Vagina (tissue), 2 donors: ENCODE results near the gene ERC2. TPM values are rescaled to one million over a fixed set of nuclear protein-coding genes. Genes with fewer than 3 reads are reported as not detected.

ENCODE experiments used
- DNase-seq, 2 donors: peaks; one replicate each; pipeline ENCODE4 v3.0.0-alpha.2; 2017; ENCODE audit errors: extremely low spot score in 2 of 2
- H3K27ac ChIP-seq: fragments of 200-600 bp; sonication (generic); one replicate; pipeline ENCODE4 v1.5.1; 2019
- H3K27me3 ChIP-seq: fragments of 200-600 bp; sonication (generic); one replicate; pipeline ENCODE4 v1.5.1; 2019
- H3K36me3 ChIP-seq, 2 donors: fragments of 200-600 bp; sonication (generic); one replicate each; pipeline ENCODE4 v1.5.1; 2017 to 2019
- H3K4me1 ChIP-seq: fragments of 200-600 bp; sonication (generic); one replicate; pipeline ENCODE4 v1.5.1; 2019
- H3K4me3 ChIP-seq, 2 donors: fragments of 200-600 bp; sonication (generic); 1 replicate in 1 of 2; 2 replicates in 1 of 2; pipeline ENCODE4 v1.5.1; 2016 to 2019
- H3K9me3 ChIP-seq: fragments of 200-600 bp; sonication (generic); one replicate; pipeline ENCODE4 v1.5.1; 2019
- POLR2A ChIP-seq, 2 donors: fragments of 450-650 bp; IDR thresholded peaks; one replicate each; pipeline ENCODE4 v1.6.1; 2017; ENCODE audit warnings: antibody characterized with exemption in 2 of 2, mild to moderate bottlenecking in 2 of 2, moderate library complexity in 2 of 2
- POLR2AphosphoS5 ChIP-seq, 2 donors: sonication (generic); formaldehyde crosslinking; IDR thresholded peaks; one replicate each; pipeline ENCODE4 v1.9.0; 2017; ENCODE audit warnings: antibody characterized with exemption in 2 of 2, mild to moderate bottlenecking in 2 of 2, low read depth in 1 of 2; ENCODE audit not compliant: insufficient read depth in 1 of 2
- intact Hi-C: fragments of 100-400 bp; cut with DNase I; formaldehyde crosslinking; loops from one replicate; pipeline ENCODE4 v1.15.1; 2023
- total RNA-seq: library from RNA; depleted of rRNA; stranded (reverse); fragments of >200 nt; gene quantifications from one replicate; pipeline ENCODE4 v1.2.3, GENCODE V29; 2016
- TF ChIP-seq, protein P1 (sequence below), 3 experiments: fragments of 450-650 bp in 2 of 3; fragments of 200-600 bp in 1 of 3; sonication (generic) in 1 of 3; IDR thresholded peaks; one replicate each; pipeline ENCODE4 v1.5.1; 2017 to 2019; ENCODE audit warnings: antibody characterized with exemption in 3 of 3, mild to moderate bottlenecking in 2 of 3, moderate library complexity in 2 of 3

ERC2 gene
- total RNA-seq, 1 donor from 2014 or later = 1.2 TPM

DNA sequence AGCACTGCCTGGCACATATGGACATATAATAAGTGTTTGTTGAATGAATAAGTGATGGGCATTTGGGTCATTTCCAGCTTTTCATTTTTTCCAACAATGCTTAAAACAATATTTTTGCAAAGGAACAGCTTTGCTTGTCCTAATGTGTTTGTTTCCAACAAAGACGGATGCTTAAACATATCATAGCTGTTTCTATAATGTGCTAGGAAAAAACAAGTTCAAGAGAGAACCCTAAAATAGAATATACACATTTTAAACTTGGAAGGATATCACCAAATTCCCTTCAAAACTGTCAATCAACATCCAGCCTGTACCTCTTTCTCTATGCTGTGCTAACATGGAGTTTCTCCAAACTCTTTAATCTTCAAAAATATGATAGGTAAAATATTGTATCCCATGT lies 756.6 kb downstream of the ERC2 start:
- H3K27me3 ChIP-seq = no peaks in the 10 kb centered on the region

DNA sequence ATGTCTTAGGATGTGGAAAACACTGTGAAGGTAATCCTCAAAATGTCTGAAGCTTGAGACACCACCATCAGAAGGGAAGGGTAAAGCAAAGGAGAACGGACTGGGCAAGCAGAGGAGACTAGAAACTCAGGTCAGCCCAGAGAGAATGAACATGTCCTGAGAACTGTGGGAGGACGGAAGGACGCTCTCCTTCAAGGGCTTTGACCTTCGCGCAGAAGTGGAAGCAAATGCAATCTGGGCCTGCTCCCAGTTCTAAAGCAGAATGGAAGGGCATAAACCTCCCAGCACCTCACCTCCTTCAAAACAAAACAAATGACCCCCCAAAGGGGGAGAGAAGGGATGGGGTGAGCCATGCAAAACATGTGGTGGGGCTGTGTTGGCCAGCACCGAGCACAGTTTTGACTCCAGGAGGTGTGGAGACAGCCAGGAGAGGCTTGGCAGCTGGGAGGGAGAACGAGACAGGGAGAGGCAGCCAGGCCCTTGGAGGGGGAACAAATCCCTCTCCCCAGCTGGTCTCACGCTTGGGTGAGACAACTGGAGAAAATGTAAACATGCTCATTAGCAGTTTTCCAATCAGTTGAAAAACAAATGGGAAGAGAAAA lies 758.8 kb downstream of the ERC2 start:
- peak in 1 of 2 donors; percentile 84 for DNase-seq
- TF ChIP-seq POLR2A (IDR thresholded peaks at IDR 0.05) = no peak
- TF ChIP-seq POLR2AphosphoS5 (IDR thresholded peaks at IDR 0.05; ENCODE audit: insufficient read depth in 1 of 2, low read depth in 1 of 2) = no peak
- TF ChIP-seq, protein P1, sequence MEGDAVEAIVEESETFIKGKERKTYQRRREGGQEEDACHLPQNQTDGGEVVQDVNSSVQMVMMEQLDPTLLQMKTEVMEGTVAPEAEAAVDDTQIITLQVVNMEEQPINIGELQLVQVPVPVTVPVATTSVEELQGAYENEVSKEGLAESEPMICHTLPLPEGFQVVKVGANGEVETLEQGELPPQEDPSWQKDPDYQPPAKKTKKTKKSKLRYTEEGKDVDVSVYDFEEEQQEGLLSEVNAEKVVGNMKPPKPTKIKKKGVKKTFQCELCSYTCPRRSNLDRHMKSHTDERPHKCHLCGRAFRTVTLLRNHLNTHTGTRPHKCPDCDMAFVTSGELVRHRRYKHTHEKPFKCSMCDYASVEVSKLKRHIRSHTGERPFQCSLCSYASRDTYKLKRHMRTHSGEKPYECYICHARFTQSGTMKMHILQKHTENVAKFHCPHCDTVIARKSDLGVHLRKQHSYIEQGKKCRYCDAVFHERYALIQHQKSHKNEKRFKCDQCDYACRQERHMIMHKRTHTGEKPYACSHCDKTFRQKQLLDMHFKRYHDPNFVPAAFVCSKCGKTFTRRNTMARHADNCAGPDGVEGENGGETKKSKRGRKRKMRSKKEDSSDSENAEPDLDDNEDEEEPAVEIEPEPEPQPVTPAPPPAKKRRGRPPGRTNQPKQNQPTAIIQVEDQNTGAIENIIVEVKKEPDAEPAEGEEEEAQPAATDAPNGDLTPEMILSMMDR (IDR thresholded peaks at IDR 0.05) = no peak
- no peaks in the 10 kb centered on the region for H3K9me3 ChIP-seq
- H3K27ac ChIP-seq = no peak overlapping the region
- no peak overlapping the region for H3K4me3 ChIP-seq
- H3K36me3 ChIP-seq = no peaks in the 10 kb centered on the region
- no peaks in the 10 kb centered on the region for H3K27me3 ChIP-seq
- intact Hi-C loops = no loop called here
- no peaks in the 10 kb centered on the region for H3K4me1 ChIP-seq

More for the DNA sequence above, 756.6 kb downstream of the ERC2 start:
- Histone ChIP-seq H3K27ac (no peak overlapping the region), H3K4me3 (no peak overlapping the region), H3K4me1 (no peaks in the 10 kb centered on the region), H3K9me3 (no peaks in the 10 kb centered on the region), H3K36me3 (no peaks in the 10 kb centered on the region)
- intact Hi-C loops = no loop called here
- DNase-seq = no peak
- TF ChIP-seq POLR2A (IDR thresholded peaks at IDR 0.05) (no peak), POLR2AphosphoS5 (IDR thresholded peaks at IDR 0.05; ENCODE audit: insufficient read depth in 1 of 2, low read depth in 1 of 2) (no peak)
- TF ChIP-seq, protein P1 (IDR thresholded peaks at IDR 0.05) = no peak

DNA sequence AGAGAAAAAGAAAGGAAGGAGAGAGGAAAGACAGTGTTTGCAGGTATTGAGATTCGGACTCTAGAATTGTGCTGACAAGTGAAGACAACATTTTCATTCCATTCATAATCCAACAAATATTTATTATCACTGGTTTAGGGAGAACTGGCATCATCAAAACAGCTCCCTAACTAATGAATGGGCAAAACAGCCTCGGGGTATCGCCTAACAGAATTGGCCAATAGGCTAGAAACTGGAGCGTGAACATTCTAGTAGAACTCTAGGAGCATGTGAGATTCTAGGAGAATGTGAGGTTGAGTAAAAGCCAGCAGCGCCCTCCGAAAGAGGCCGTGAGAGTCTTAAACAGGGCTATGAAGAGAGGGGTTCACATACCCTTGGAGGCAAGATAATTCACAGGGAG lies 759.3 kb downstream of the ERC2 start:
- no peak overlapping the region for H3K27ac ChIP-seq
- H3K9me3 ChIP-seq = no peaks in the 10 kb centered on the region
- TF ChIP-seq POLR2A (IDR thresholded peaks at IDR 0.05) (no peak), POLR2AphosphoS5 (IDR thresholded peaks at IDR 0.05; ENCODE audit: insufficient read depth in 1 of 2, low read depth in 1 of 2) (no peak)
- TF ChIP-seq, protein P1 (IDR thresholded peaks at IDR 0.05) = no peak
- no peak for DNase-seq
- intact Hi-C loops = no loop called here
- H3K36me3 ChIP-seq = no peaks in the 10 kb centered on the region
- H3K4me1 ChIP-seq = no peaks in the 10 kb centered on the region
- H3K27me3 ChIP-seq = no peaks in the 10 kb centered on the region
- no peak overlapping the region for H3K4me3 ChIP-seq

DNA sequence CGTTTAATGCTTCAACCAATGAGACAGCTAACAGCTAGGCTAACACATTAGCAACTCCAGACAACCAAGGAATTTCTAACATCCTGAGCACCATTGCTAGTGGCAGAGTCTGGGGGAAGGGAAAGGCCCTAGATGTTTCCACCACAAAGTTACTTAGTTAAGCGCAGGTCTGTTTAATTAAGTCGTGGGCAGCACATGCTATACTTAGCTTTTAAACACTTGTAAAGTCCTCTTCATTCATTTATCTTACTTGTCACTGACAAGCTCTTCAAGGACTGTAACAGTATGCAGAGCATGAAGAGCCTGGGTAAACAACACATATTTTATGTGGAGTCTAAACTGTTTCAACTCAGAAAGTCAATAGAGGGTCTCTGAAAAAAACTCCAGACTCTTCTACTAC lies 760.0 kb downstream of the ERC2 start:
- no peak overlapping the region for H3K4me3 ChIP-seq
- no peaks in the 10 kb centered on the region for H3K36me3 ChIP-seq
- no peak for DNase-seq
- TF ChIP-seq POLR2A (IDR thresholded peaks at IDR 0.05) (no peak), POLR2AphosphoS5 (IDR thresholded peaks at IDR 0.05; ENCODE audit: insufficient read depth in 1 of 2, low read depth in 1 of 2) (no peak)
- TF ChIP-seq, protein P1 (IDR thresholded peaks at IDR 0.05) = no peak
- H3K4me1 ChIP-seq = no peaks in the 10 kb centered on the region
- no peak overlapping the region for H3K27ac ChIP-seq
- H3K9me3 ChIP-seq = no peaks in the 10 kb centered on the region
- H3K27me3 ChIP-seq = no peaks in the 10 kb centered on the region
- intact Hi-C loops = no loop called here

DNA sequence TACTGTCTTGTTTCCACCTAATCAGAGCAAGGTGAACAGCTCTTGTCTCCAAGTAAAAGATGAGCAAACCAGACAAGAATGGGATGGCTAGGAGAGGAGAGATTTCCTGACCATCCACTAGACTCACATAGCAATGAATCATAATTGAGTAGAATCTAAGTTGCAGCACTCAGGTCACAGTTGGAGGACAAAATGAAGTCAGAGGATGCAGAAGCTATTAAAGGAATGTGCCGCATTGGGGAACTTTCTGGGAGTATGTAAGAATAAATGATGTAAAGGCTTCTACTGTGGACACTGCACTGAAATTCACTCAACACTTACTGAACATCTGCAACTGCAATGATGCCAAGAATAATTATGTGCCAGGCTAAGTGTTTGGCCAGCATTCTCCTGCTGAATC lies 763.7 kb downstream of the ERC2 start:
- intact Hi-C loops = no loop called here
- TF ChIP-seq POLR2AphosphoS5 (IDR thresholded peaks at IDR 0.05; ENCODE audit: insufficient read depth in 1 of 2, low read depth in 1 of 2) = no peak
- TF ChIP-seq POLR2A (IDR thresholded peaks at IDR 0.05) = no peak
- TF ChIP-seq, protein P1 (IDR thresholded peaks at IDR 0.05) = no peak
- Histone ChIP-seq H3K9me3 (no peaks in the 10 kb centered on the region), H3K27me3 (no peaks in the 10 kb centered on the region), H3K4me3 (no peak overlapping the region), H3K27ac (no peak overlapping the region), H3K36me3 (no peaks in the 10 kb centered on the region), H3K4me1 (no peaks in the 10 kb centered on the region)
- DNase-seq = peak in 1 of 2 donors; percentile 25
